ENCODE data around the gene ATXN7L3. TPM values are rescaled to one million over a fixed set of nuclear protein-coding genes. Genes with fewer than 3 reads are reported as not detected.
"Not testable (repeated sequence)": the region's sequence is repeated elsewhere in the genome, so short reads cannot be mapped to it uniquely, and the experiment has no call there.

Gene ATXN7L3
- total RNA-seq, 2 experiments from 2014 or later = 116 TPM

DNA sequence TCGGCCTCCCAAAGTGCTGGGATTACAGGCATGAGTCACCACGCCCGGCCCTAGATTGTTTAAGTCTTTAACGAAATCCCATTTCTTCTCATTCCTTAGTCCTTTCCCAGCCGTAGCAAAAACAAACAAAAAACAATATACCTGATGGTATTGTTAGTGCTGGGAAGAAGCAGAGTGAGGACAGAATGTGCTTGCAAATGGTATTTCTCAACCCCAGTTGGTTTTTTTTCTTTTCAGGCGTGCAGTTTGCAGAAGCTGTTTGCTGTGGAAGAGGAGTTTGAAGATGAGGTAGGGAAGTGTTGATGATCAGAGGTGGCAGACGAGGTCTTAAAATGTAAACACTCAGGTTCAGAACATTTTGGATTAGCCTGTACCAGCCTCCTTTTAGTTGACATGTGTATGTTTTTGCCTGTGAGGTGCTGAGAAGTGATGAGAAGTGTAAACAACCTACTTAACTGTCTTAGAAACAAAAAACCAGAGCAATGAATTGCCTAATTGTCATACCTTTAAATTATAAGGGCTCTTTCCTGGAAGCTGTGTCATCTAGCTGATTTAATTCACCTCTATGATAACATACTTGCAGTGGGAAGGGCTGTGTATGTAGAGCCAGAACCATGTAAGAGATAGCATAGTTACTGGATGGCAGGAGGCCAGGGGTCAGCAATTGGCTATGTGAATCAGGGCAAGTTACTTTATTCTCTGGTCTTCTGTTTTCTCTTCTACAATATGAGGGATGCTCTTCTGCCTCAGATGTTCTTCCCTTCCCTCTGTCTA is 54.5 kb downstream of the ATXN7L3 start:
- H3K27me3 Mint-ChIP-seq = no peaks in the 10 kb centered on the region
- POLR2A ChIA-PET = no interaction called here
- no peak for ATAC-seq (ENCODE audit: low read depth)
- DNase-seq = no peak
- no peaks in the 10 kb centered on the region for H3K9me3 Mint-ChIP-seq
- H3K27ac Mint-ChIP-seq = no peak overlapping the region
- H3K4me3 Mint-ChIP-seq = no peak overlapping the region
- H3K36me3 Mint-ChIP-seq = peaks cover 14% of the 10 kb centered on the region
- peaks cover 22% of the 10 kb centered on the region for H3K4me1 Mint-ChIP-seq

DNA sequence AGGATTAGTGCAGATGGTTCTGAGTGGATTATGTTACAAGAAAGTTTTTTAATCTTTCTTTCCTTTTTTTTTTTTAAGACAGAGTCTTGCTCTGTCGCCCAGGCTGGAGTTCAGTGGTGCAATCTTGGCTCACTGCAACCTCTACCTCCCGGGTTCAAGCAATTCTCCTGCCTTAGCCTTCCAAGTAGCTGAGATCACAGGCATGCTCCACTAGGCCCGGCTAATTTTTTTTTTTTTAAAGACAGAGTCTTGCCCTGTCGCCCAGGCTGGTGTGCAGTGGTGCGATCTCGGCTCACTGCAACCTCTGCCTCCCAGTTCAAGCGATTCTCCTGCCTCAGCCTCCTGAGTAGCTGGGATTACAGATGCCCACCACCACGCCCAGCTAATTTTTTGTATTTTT is 55.8 kb downstream of the ATXN7L3 start:
- not testable (repeated sequence) for ATAC-seq (ENCODE audit: low read depth); H3K27ac Mint-ChIP-seq; H3K27me3 Mint-ChIP-seq; H3K9me3 Mint-ChIP-seq; DNase-seq; H3K4me3 Mint-ChIP-seq; H3K36me3 Mint-ChIP-seq
- peaks cover 14% of the 10 kb centered on the region for H3K4me1 Mint-ChIP-seq
- POLR2A ChIA-PET = interaction anchor here (0.6 kb wide), 1 partner anchor 77 kb away, joined by 3 read pairs; no protein-coding TSS in a partner anchor

Small RNA genes lying within 50 kb of the gene (microRNA-seq; reads per million reads assigned to microRNA genes)
- gene MIR6782 = 2.1 reads per million

Other genes with a start within 250 kb of the ATXN7L3 start
- not detected for gene PYY, start 245.9 kb downstream of the ATXN7L3 start, total RNA-seq
- 1 to 10 TPM; 1.4 TPM for gene NAGS, start 195.3 kb downstream of the ATXN7L3 start, total RNA-seq
- gene TMEM101, start 184.9 kb downstream of the ATXN7L3 start, total RNA-seq = 10 to 100 TPM; 30.3 to 31.7 TPM
- 10 to 100 TPM; 46.9 to 51.4 TPM for gene LSM12, start 133.2 kb downstream of the ATXN7L3 start, total RNA-seq
- 10 to 100 TPM; 18.7 to 18.8 TPM for gene G6PC3, start 129.1 kb downstream of the ATXN7L3 start, total RNA-seq
- 10 to 100 TPM; 46.2 to 48.4 TPM for gene HDAC5, start 76.2 kb downstream of the ATXN7L3 start, total RNA-seq
- gene HROB, start 58.0 kb downstream of the ATXN7L3 start, total RNA-seq = 10 to 100 TPM; 13.2 to 14.3 TPM
- under 1 TPM; 0.19 to 0.51 TPM for gene ASB16, start 29.2 kb downstream of the ATXN7L3 start, total RNA-seq
- gene TMUB2, start 12.9 kb downstream of the ATXN7L3 start, total RNA-seq = 10 to 100 TPM; 38.3 to 42.5 TPM
- gene UBTF, start 19.8 kb upstream of the ATXN7L3 start, total RNA-seq = 100 to 1,000 TPM; 183 to 200 TPM
- gene SLC4A1, start 68.3 kb upstream of the ATXN7L3 start, total RNA-seq = not detected
- gene RUNDC3A, start 108.7 kb upstream of the ATXN7L3 start, total RNA-seq = under 1 TPM in 1 of 2 experiments, not detected in 1; 0.50 TPM
- 100 to 1,000 TPM; 104 to 117 TPM for gene SLC25A39, start 124.9 kb upstream of the ATXN7L3 start, total RNA-seq
- 10 to 100 TPM; 53.5 to 58.8 TPM for gene GRN, start 145.4 kb upstream of the ATXN7L3 start, total RNA-seq
- gene FAM171A2, start 164.0 kb upstream of the ATXN7L3 start, total RNA-seq = under 1 TPM; 0.37 to 0.69 TPM
- under 1 TPM; 0.34 to 0.83 TPM for gene ITGA2B, start 189.8 kb upstream of the ATXN7L3 start, total RNA-seq

Measured in activated naive CD8-positive, alpha-beta T cell treated with anti-CD3 and anti-CD28 coated beads, Interleukin-2, amount 10 ng/mL, durations not matched to agents 7 days and 5 days (primary cell).